Stimulated activated CD8-positive, alpha-beta memory T cell treated with anti-CD3 and anti-CD28 coated beads, Interleukin-15, amount 100 ng/mL, for 24 hours (primary cell): ENCODE measurements around the gene SCAMP1.
"Not testable (repeated sequence)": the region's sequence is repeated elsewhere in the genome, so short reads cannot be mapped to it uniquely, and the experiment has no call there.

Experiments used
- DNase-seq: peaks from one replicate; pipeline ENCODE4 v3.0.0-alpha.2; 2020; ENCODE audit warnings: low read depth

SCAMP1 gene, protein sequence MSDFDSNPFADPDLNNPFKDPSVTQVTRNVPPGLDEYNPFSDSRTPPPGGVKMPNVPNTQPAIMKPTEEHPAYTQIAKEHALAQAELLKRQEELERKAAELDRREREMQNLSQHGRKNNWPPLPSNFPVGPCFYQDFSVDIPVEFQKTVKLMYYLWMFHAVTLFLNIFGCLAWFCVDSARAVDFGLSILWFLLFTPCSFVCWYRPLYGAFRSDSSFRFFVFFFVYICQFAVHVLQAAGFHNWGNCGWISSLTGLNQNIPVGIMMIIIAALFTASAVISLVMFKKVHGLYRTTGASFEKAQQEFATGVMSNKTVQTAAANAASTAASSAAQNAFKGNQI

DNA sequence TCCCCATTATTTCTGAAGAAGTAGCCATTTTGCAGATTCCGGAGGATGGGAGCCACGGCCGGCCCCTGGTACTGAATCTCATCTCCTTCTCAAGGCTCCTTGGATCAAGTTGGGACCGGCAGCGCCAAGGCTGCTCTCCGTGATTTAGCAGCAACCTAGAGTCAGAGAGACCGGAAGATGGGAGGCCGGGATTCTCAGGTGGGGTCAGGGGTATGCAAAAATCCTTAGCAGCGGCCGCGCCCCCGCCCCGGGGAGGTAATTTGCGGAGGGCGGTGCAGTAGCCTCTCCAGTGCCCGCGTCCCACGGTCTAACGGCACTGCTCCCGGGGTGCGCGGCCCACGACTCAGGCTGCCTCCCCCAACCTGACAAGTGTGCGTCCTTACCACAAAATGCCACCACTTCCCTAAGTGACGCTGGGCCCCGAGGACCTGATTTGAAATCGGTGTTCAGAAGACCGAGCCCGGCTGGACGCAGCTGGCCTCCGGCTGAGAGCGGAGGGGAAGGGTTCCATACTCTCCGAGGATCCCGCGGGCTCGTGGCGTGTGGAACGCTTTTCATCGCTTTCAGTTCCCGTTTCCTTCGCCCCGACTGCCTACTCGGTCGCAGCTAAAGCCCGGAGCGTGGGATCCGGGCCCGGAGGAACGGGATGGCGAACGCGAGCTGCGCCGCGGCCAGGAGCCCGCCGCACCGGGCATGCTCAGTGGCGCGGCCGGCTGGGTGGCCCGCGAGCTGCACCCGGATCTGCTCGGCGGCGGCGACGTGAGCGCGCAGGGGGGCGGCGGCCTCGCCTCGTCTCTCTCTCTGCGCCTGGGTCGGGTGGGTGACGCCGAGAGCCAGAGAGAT lies at the start of gene SCAMP1:
Gene SCAMP1, plus strand, starts transcription at position 787 of the 843 bp plus-strand sequence. Its CDS starts 55 bp downstream, at position 842.
- peak; percentile 89 for DNase-seq

DNA sequence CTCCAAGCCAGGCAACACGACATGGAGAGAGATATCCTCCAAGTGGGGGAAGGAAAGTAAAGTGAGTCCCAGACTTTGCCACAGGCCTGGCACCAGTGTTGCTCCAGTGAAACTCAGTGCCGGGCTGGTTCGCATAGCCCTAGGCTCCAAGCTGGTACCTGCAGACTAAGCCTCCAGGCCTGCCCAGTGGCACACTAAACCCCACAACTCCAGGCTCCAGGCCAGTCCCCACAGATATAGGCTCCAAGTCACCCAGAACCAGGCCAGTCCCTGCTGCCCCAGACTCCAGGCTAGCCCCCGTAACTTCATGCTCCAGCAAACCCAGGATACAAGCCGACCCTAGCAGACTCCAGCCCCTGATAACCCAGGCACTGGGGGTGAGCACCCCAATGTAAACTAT lies 42.9 kb upstream of the SCAMP1 start:
- no peak for DNase-seq

DNA sequence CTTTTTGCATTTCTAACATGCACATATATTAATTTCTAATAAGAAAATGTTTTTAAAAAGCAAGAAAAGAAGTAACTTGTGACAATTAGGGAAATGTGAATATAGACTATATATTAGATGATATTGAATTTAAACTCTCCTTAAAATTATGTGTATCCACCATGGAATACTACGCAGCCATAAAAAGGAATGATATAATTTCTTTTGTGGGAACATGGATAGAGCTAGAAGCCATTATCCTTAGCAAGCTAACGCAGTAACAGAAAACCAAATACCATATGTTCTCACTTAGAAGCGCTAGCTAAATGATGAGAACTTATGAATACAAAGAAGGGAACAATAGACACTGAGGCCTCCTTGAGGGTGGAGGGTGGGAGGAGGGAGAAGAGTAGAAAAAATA lies 42.1 kb upstream of the SCAMP1 start:
- DNase-seq: no peak

DNA sequence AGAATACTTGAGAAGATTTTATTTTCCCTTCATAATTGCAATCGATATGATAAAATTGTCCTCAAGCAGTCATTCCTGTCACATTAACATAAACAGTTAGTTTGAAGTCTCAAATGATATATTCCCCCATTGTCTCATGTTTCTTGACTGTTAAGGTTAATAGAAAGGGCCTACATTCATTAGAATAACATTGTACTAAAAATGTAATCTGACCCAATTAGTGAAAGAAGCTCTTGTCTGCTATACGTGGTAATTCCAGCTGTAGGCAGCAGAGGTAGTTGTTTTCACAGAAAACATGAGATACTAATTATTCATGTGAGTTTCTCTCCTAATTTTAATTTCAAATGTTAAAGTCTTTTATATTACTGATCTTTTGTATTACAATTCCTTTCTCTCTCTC lies 40.0 kb upstream of the SCAMP1 start:
- DNase-seq: no peak

DNA sequence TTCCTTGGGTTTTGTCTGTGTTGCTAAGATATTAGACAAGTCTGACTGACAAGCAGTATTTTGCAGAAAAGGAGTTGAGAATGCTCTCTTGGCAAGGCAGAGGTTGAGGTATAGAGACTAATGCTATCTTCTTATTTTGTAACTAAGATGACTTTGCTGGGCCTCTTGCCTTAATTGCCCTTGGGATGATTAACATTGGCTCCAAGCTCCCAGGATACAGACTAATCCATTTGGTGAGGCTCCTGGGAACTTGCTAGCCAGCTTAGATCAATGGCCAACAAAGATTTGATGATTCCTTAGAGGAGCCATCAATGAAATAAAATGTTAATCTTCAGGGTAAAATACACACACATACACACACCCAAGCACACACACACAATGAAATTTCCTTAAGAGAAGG lies 37.2 kb upstream of the SCAMP1 start:
- DNase-seq: no peak

DNA sequence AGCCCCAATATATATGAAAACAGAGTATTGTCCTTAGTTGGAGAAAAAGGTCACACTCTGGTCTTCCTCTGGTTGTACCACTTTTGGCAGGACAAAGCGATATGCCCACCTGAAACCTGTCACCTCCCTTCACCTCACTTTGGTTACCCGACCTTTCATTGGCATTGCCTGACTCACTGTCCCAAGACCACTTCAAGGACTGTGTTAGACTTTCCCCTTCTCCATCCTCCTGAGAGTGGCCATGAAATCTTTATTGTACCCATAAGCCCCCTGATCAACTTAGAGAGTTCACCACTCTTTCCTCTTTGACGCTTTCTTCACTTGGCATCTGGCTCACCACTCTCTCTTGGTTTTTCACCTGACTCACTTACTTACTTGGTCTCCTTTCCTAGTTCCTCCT lies 33.5 kb upstream of the SCAMP1 start:
- DNase-seq: no peak

DNA sequence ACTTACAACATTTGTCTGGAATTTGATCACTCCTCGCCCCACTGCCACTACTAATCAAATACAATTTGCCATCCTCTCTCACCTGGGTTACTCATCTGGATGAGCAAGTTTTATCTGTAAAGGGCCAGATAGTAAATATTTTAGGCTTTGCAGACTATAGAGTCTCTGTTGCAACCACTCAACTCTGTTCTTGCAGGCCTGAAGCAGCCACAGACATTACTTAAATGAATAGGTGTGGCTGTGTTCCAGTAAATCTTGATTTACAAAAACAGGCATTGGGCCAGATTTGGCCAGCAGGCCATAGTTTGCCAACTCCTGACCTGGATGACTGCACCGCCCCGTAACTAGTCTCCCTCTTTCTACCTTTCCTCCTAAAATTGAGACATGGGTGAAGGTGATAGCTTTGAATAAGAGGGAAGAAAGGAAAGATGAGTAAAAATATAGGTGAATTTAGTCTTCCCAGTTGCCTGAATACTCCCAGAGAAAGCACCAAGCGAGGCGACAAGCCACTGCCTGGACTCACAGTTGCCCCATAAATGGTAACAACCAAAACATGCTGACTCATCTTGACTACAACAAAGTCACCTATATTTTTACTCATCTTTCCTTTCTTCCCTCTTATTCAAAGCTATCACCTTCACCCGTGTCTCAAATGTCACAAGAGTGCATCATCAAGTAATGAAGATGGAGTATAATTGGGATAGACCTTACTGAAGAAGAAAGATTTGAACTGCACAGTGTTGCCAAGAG lies 32.5 kb upstream of the SCAMP1 start:
- DNase-seq: no peak

DNA sequence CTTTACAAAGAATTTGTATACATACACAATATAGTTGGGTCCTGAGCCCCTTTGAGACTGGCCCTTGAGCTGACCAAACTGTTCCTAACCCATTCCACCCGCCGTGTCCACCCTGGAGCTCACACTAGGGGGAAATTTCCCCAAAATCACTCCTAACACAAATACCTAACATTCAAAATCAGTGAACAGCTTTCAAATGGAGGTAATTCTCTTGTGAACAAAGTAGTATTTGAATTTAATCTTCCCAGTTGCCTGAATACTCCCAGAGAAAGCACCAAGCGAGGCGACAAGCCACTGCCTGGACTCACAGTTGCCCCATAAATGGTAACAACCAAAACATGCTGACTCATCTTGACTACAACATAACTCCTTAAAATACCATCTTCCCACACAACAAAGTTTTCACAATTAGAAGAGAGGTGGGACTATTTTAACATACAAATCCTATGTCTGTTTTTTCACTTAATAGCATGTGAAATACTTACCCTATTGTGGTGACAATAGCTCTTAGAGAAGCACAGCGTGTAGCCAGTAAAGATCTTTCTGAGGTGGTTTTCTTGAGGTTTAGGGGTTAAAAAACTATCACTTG lies 31.7 kb upstream of the SCAMP1 start:
- no peak for DNase-seq

DNA sequence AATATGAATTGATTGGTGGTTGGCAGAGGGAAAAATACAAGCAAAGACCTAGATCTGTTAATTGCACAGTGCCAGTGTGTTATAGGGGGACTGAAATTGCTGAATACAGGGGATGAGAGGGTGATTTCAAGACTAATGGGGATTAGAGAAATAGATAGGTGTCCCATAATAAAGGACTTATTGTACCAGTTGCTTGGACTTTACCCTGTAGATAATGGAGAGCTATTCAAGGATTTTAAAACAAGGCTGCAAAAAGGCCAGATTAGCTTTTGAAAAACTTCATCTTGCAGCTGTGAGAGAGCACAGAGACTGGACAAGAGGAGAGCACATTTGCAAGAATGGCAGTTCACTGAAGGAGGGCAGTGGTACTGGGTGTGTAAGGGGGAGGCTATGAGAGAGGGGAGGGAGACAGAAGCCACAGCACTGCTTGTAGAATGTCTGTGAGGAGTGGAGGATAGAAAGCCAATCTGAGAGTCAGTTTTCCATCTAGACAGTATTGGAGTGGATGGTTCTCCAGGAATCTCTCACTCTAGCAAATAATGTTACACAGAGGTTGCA lies 28.8 kb upstream of the SCAMP1 start:
- no peak for DNase-seq

DNA sequence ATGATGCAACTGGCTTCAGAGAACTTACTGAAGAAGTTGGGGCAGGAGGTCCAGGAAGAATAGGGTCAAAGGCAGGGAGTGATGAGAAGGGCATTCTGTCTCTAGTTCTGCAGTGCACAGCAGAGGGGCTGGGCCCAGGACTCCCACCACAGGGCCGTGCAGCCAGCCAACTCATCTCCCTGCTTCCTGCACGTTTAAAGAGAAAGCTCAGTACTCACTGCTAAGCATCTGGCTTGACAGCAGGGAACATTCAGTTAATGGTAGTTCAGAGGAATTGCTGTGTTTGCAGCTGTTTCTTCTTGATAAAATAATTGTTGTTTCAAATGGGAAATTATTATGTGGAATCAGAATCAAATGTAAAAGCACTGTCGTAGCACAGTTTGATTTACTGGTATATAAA lies 25.6 kb upstream of the SCAMP1 start:
- no peak for DNase-seq

DNA sequence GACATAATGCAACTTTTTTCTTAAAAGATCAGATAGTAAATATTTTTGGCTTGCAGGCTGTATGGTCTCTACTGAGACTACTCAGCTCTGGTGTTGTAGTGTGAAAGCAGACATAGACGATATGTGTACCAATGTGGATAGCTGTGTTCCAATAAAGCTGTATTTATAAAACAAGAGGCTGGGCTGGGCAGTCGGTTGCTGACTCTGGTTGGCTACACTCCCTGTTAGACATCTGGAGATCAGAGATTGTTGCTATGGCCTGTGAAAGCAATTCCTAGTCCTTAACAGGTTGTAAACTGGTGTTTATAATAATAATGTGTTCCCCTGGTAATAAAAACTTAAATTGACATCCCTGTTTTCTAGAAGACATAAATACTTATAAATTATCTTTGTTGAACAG lies 24.4 kb upstream of the SCAMP1 start:
- DNase-seq: no peak

DNA sequence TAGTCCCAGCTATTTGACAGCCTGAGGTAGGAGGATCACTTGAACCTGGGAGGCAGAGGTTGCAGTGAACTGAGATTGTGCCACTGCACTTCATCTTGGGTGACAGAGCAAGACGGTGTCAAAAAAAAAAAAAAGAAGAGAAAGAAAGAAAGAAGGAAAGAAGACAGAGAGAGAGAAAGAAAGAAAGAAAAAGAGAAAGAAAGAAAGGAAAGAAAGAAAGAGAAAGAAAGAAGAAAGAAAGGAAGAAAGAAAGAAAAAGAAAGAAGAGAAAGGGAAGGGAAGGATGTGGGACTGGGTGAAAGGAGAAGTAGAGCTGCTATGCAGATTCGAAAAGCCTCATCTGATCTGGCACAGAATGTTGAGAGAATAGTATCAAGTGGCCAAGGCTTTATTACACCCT lies 23.7 kb upstream of the SCAMP1 start:
- no peak for DNase-seq

DNA sequence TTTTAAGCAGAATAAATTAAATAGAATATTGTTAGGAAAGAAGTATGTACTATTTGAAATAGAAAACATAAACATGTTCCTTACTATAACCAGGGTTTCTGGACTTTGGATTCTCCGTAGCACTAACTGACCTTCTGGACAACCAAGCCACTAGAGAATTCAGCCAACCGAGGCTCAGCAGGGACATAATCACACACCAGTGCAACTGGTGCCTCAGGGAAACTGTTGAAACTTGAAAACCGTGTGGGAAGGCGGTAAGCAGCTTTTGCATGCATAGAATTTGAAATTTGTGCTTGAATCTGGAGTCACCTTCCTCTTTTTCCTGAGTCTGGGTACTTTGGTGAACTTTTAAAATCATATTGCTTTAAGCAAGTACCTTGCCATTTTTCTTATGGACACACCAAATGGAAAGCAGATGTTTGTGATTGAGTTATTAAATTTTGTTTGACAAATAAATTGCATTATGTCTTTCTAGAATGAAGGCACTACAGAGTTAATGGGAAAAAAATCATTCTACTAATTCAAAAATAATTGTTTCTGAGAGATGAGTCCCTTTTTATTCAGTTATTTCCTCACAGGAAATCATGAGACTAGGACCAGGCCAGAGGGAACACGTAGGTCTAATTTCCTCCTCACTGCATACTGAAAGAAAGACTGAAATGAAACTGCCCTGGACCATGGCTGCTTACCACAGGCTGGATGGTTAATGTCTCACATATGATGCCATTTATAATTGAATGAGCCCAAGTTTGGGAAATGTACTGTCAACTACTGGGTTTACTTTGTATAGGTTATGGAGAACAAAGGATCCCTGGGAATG lies 20.6 kb upstream of the SCAMP1 start:
- DNase-seq: no peak

DNA sequence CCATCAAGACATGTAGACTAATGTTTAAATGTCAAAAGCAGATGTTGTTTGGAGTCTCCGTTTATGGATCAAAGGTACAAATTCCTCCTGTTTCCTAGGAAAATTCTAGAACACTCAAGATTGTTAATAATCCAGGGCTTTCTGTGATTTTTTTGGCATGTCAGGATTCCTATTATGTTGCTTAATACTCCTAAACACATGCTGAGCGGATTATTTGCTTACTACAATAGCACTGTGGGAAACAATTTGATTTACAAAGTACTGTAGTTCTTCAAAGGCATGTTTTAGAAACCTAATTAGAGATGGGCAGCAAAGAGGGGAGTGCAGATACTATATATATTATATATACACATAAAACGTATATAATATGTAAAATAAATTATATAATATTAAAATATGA lies 19.0 kb upstream of the SCAMP1 start:
- no peak for DNase-seq

DNA sequence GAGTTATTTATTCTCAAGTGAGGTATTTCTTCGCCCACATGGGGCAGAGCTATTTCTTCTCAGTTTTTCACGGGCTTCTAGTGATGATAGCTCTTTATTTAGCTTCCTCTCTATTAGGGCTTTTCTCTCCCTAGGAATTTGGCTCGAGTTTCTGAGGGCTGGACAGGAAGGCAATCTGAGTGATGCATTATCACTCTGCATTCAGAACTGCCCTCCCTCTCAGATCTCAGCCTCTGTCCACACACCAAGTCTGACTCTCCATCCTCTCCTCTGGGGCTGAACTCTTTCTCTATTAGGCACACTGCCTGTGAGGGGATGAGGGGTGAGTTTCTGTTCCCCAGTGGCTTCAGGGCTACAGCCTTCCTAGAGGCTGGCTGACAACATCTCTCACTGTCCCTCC lies 14.9 kb upstream of the SCAMP1 start:
- DNase-seq: no peak

DNA sequence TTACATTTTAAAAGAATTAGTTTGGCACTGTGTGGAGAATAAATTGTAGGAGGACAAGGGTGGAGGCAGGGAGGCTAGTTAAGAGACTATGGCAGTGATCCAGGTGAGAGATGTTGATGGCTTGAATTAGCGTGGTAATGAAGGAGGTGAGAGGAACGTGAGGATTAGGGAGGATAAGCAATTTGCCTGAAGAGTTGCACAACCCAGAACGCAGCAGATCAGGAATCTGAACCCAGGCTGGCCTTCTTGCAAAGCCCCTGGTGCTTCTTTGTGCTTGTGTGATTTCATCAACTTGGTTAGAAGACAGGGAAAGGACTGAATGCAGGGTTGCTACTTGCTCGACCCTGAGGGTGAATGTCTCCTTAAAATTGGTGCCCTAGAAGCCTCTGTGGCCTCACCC lies 6.9 kb upstream of the SCAMP1 start:
- DNase-seq: no peak

DNA sequence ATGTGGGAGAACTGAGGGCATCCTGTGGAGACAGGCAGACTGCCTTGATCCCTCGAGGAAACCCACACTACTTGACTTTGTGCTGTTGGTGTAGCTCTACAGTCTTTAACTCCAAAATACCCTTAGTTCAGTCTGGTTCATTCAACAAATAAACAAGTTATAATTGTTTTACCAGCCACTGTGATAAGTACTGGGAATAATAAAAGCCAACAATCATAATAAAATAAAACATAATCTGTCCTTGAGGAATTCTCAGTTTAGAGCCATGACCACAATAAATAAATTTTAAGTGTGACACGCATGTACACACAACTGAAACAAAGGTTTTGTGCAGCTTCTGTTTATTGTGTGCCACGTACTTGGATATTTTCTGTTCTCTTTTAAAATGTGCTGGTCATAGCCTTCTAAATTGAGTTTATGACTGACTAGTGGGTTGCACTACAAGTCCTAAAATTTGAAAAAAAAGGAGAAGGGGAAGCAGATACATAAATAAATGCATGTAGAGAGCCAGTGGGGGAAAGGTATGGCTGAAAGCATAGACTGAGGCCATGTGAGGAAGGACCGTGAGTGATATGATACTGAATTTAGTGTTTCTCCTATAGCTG lies 6.2 kb upstream of the SCAMP1 start:
- no peak for DNase-seq

DNA sequence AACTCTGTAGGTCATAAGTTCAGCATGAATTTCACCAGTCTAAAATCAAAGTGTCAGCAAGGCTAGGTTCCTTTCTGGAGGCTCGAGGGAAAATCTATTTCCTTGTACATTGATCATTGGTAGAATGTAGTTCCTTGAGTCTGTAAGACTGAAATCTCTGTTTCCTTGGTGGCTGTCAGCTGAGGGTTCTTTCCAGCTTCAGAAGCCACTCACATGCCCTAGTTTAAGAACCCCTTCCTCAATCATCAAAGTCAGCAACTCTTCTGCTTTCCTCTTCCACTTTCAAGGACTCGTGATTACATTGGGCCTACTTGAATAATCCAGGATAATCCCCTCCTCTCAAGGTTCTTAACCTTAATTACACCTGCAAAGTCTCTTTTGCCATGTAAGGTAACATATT lies 4.9 kb upstream of the SCAMP1 start:
- no peak for DNase-seq

DNA sequence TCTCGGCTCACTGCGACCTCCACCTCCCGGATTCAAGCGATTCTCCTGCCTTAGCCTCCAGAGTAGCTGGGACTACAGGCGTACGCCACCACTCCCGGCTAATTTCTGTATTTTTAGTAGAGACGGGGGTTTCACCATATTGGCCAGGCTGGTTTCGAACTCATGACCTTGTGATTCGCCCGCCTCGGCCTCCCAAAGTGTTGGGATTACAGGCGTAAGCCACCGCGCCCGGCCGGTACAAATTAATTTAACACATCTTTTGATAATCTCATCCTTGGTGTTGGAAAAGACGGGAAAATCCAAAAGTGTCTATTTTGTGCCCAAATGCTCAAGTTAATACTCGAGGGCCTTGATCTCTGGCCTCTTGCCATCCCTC lies 974 bp upstream of the SCAMP1 start:
- not testable (repeated sequence) for DNase-seq

DNA sequence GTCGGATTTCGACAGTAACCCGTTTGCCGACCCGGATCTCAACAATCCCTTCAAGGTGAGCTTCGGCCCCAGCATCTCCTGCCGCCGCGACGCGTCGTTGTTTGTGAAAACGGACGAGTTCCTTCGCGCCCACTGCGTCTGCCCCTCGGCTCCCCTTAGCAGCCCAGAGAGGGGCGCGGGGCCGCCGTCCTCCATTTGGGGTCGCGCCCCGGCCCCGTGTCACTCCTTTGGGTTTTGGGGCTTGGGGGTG lies 182 bp downstream of the SCAMP1 start:
- DNase-seq: no peak
